Activated CD8-positive, alpha-beta memory T cell treated with anti-CD3 and anti-CD28 coated beads, Interleukin-2, amount 50 U/mL, for 1 hour (primary cell): ENCODE measurements around the gene MICALL2.

Experiments used
- DNase-seq: peaks from one replicate; pipeline ENCODE4 v3.0.0-alpha.2; 2020; ENCODE audit errors: extremely low read depth

MICALL2 gene

DNA sequence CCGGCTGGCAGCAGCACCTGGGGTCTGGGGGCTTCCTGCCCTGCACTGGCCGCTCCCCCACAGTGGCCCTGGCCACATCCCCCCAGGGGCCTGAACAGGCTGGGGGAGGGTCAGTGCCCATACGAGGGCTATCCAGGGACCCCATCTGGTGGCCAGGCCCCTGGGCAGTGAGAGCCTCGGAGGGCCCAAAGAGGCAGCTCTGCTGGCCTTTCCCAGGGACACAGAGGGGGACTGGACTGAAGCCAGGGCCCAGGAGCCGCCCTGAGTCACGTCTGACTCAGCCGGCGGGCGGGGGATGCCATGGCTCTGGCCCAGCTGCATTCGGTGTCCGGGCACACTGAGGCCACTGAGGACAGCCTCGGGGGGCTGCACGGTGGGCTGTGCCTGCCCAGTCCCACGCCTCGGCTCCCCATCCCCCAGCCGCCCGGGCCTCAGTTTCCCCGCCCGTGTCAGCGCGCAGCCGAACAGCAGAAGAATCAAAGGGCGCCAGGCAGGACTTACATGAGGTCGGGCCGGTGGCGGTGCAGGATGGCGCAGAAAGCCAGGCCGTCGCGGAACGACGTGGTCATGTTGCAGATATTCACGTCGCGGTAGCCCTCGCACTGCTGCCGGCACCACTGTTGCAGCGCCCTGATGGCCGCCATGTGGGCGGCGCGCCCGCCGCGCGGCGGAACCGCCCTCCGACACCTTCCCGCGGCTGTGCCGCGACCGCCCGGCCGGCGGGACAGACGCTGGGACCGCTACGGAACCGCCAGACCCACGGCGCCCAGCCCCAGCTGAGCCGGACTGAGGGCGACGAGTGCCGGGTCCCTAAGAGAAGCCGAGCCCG lies at the start of gene MICALL2:
TSS of gene MICALL2 (minus strand) at position 788 of the 829 bp plus-strand sequence. CDS start at position 644, 144 bp downstream.
- no peak for DNase-seq

DNA sequence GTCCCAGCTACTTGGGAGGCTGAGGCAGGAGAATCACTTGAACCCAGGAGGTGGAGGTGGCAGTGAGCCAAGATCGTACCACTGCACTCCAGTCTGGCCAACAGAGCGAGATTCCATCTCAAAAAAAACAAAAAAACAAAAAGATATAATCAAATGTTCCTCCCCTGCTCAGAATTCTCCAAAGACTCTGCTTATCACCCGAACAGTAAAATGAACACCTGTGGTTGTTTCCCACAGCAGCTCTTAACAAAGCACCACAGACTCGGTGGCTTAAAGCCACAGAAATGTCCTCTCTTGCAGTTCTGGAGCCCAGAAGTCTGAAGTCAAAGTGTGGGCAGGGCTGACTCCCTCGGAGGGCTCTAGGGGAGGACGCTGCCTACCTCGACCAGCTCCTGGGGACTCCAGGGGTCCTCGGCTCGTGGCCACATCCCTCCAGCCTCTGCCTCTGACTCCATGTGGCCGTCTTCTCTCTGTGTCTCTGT lies 49.0 kb upstream of the MICALL2 start:
- no peak for DNase-seq

DNA sequence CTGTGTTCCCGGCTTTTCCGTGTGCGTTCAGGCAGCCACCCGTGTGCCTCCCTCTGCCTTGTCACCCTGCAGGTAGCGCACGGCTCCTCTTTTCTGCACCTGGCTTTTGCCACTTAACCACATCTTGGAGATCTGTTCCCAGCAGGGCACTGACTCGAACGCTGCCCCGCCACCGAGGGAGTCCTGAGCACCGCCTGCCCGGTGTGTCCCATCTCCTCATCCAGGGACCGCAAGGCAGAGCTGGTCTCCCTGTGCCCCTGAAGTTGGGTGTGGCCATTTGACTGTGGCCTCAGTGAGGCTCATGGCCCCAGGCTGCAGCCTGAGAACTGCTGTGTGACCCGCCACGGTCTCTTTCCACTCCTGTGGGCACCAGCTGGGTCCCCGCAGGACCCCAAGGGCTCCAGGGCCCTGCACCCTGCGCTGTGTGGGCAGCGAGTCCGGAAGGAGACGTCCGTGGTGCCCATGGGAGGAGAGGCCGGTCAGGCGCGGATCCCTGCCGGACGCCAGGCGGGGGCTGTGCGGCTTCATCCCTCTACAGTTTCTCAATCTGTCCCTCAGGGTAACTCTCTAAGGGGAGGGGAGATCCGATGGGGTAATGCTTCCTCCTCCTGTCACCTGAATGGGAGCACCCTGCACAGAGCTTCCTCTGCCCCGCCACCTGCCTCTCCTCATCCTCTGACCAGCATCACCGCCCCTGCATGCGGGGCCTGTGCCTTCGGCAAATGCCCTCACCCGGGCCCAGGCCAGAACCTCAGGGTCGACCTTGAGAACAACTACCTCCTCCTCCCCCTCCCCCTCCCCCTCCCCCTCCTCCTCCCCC lies 46.7 kb upstream of the MICALL2 start:
- no peak for DNase-seq

DNA sequence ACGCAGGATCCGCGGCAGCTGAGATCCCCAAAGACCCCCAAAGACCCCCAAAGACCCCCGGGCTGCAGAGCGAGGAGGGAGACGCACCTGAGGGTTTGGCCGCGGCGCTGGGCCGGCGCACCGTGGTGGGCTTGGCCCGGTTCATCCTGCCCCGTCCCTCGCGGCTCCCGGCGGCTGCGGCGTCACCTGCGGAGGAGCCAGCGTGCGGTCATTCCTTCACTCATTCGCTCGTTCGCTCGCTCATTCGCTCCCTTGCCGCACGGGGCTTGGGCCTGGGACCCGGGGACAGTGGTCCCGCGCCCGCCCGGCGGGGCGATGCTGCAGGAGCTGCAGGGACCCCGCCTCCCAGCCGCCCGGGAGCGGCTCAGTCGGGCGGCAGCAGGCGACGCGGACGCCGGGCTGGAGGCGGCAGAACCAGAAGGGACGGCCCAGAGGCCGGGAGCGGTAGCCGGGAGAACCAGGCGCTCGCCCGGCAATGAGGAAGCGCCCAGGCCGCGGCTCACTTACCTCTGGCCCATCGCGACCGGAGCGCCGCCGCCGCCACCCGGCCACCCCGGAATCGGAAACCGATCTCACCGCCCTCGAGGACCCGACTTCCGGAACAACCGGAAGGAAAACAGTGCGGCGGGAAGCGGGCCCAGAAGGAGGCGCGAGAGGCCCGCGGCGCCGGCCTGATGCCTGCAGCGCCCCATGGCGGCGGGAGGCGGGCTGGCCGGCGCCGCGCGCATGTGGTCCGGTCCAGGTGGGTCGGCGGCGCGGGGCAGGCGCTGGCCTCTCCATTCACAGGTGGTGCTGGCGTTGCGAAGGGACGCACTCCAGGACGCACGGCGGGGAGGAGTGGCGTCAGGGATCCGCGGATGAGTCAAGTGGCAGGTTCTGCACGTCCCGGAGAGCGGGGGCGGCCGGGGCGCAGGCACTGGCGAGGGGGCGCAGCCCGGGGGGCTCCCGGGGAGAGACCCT lies 44.8 kb upstream of the MICALL2 start, which contains the start of gene INTS1:
TSS of gene INTS1 (minus strand) at position 574 of the 960 bp plus-strand sequence. CDS start at position 145, 429 bp downstream.
- peak; percentile 71 for DNase-seq

DNA sequence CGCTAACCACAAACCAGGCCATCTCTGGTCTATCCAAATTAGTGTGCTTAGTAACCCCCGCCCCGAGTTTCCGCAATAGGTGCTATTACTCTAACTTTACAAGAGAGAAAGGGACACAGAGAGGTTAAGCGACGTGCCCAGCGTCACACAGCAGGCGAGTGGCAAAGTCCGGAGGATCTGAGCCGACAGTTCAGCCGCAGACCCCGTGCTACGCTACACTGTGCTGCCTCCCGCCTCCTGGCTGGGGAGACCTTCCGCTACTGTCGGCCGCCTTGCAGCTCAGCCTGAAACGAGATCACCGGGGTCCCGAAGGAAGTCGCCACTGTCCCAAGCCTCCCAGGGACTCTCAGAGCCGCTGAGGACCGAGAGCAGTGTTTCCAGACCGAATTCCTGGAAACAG lies 44.1 kb upstream of the MICALL2 start:
- DNase-seq: no peak

DNA sequence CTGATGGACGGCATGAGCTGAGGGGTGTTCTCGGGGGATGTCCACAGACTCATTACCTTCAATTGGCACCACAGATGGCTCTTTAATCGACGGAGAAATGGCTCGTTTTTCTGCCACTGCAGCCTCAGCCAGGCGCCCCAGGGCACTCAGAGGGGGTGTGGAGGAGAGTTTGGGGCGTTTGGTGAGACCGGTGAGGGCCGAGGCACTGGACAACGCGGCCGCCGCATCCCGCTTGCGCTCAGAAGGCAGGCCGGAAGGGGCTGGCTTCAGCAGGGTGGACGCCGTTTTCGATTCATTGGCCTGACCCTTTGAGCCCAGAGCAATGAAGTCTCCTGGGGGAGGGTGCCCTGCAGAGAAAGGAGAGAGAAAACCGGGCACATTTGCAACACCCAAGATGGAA lies 43.6 kb upstream of the MICALL2 start:
- no peak for DNase-seq

DNA sequence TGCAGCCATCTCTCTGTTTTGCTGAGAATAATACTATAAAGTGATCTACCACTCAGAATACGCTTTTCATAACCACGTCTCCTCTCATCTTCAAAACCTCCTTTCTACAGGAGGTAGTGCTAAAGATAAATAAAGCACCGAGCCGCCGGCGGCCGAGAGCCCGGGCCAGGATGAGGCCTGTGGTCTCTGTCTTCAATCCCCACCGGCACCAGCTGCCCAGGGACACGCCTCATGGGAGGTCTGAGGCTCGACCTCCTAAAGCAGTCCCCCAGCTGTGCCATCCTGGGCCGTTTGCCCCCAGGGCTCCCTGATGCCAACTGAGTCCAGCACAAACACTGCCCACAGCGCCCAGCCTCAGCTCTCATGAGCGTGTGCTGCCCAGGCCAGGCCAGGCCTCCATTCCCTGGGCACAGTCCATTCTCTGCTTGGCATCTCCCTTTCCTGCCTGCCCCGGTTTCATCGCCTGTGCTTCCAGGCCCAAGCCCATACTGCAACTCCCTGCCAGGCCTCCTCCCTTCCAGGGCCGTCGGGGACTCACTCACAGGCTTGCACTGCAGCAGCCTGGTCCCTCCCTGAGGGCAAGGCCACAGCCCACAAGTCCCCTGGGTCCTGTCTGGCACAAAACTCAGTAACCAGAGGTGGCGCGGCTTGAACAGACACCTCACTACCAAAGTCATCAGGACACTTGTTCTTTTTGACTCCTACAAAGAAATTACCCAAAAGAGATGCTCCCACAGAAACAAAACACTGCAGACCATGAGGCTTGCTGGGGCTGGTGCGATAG lies 42.4 kb upstream of the MICALL2 start:
- DNase-seq: no peak

DNA sequence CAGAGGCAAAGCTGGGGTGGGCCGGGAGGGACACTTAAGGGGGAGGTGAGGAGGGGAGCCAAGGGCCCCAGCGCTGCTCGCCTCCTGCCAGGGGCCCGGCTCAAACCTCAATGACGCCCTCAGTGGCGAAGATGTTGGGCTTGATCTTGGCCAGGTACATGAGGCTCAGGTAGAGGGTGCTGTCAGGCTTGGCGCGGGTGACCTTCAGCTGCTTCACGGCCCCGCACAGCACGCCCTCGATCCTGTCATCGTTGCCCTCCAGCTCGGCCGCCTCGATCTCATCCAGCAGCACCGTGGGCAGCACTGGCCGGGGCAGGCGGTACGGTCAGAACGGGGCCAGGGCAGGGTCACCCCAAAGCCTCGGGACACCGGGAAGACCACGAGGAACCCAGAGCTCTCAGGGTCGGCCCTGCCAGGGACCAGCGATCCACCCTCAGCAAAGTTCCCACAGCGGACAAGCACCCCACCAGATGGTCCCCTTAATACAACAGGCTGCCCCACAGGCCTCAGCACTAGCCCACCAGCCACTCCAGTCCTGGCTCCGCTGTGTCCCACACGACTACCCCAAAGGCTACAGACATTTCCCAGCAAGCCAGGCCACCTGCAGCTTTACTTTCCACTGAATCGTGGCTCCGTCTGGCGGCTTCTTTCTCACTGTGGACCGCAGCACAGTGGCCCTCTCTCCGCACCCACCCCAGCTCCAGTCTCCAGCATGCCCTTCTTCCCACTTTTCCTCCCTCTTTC lies 41.0 kb upstream of the MICALL2 start:
- no peak for DNase-seq

DNA sequence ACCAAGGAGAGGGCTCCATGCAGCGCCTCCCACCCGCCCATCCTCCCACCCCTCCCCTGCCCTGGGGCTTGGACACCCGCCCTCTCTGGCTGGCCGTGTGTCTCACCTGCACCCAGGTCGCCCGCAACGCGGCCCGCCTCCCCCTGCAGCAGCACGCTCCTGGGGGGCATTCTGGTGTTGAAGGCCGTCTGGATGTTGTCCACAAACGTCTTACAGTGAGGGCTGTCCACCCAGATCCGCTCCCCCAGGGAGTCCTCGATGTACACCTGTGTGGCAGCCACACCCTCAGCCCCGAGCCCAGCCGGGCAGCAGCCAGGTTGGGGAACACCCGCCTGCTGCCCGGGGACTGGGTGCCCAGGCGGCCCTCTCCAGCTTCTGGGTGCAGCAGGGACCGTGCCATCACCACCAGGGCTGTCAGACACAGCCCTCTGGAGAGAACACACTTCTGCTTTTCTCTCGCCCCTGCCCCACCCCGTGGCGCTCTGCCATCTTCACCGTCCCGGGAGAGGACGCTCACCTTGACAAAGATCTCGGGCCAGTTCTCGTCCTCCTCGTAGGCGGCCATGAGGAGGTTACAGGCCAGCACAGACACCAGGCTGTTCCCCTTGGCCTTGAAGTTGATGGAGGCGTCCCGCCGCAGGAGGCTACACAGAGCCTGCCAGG lies 40.2 kb upstream of the MICALL2 start:
- no peak for DNase-seq

DNA sequence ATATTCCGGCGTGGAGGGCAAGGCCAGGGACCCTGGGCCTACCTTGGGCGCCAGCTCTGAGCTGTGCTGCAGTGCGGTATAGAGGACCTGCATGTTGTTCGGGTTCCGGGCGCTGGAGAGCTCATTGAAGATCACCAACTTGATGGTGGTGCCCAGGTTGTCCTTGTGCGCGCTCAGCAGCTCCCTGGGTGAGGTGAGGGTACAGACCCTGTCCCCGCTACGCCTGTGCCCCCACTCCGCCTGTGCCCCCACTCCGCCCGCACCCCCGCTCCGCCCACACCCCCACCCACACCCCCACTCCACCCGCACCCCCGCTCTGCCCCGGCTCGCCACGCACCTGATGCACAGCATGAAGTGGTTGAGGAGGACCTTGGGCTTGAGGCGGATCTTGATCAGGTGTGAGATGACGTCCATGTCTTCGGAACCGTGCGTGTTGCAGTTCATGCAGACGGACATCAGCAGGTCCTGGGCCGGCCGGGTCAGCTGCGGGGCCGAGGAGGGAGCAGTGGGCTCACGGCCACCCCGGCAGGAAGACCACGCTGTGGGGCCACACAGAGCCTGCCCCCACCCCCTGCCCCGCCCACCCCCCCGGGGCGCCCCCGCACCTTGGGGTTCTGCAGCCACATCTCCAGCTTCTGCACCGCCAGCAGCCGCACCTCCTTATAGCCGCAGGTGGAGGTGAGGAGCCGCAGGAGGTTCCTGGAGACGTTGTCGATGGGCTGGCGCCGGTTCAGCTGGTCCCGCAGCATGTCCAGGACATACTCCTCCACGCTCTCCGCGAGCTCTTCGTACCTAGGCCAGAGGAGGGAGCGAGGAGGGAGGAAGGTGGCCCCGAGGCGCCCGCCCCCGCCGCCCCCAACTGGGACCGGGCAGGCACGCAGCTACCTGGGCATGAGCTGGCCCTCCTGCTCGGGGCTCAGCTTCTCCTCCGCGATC lies 39.4 kb upstream of the MICALL2 start:
- no peak for DNase-seq

DNA sequence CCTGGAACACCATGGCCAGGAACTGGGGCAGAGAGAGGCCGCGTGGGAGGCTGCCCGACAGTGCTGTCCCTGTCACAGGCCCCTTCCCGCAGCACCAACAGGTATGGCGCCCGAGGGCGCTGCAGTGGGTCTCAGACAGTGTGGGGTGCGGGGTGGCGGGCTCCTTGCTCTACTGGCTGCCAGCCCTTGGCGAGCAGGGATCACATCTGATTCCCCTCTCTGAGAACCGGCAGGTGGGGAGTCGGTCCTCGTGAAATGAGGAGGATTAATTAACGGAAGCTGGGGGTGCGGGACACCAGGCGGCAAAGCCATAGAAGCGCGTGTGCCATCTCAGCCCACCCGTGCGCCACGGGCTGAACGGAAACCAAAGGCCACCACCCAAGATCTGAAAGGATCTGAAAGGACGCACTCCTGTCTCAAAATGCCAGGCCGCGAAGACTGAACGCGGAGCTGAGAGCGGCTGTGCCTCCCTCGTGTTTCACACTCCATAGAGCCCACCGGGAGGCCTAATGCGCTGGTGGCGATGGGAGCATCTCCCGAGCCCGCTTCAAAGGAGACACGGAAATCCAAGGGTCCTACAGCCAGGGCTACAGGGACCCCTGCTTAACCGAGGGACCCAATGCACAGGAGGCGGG lies 38.1 kb upstream of the MICALL2 start:
- no peak for DNase-seq

DNA sequence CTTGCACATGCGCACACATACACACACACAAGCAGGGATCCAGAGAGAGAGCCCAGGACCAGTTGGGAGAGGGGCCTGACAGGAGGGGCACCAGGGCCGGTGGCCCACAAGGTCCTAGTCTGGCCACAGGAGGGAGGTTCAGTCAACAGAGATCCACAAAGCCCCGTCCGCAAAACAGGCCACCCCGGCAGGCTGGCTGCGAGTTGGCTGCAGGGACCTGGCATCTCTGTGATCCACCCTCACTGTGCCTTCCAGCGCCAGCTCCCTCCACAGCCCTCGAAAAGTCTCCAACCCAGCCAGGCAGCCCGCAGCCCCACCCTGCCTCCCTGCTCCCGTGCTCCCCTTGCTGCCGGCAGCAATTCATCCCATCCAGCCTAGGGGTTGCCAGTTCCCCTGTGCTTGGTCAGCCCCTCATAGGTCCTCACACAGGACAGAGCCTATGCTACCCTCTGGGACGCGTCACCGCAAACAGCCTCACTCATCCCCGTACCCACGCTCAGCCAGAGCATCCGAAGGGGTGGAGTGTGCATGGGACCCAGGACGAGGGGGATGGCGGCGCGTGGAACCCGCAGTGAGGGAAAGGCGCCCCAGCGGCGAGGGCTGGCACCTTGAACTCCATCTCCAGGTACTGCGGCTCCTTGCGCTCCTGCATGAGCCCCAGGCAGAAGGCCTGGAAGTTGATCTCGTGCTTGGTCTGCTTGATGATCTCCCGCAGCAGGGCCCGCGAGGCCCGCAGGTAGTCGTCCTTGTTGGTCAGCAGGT lies 37.4 kb upstream of the MICALL2 start:
- DNase-seq: no peak

DNA sequence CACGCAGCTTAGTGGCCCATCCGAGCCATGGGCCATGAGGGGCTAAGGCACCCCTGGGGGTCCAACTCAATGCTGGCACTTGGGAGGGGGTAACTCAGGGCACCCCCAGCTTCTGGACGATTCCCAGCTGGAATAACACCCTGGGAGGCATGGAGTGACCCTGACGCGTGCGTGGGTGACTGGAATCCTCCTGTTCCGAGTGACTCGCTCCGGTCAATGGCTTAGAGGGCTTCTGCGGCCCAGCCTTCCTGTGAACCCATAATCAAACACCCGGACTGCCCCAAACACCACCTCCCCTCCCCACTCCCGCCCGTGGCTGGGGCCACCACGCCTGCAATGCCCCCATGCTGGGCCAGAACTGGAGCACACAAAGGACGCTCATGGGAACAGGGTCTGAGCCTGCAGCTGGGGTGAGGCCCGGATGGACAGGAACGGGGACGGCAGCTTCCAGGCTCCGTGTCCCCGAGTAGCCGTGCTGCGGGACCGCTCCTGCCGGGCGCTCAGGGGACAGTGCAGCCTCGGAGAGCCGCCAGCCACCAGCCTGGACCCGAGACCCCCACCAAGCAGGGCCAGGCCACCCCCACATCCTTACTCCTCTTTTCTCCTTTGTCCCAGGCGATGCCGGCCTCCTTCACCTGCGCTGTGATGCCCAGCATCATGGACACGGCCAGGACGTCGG lies 36.4 kb upstream of the MICALL2 start:
- DNase-seq: no peak

DNA sequence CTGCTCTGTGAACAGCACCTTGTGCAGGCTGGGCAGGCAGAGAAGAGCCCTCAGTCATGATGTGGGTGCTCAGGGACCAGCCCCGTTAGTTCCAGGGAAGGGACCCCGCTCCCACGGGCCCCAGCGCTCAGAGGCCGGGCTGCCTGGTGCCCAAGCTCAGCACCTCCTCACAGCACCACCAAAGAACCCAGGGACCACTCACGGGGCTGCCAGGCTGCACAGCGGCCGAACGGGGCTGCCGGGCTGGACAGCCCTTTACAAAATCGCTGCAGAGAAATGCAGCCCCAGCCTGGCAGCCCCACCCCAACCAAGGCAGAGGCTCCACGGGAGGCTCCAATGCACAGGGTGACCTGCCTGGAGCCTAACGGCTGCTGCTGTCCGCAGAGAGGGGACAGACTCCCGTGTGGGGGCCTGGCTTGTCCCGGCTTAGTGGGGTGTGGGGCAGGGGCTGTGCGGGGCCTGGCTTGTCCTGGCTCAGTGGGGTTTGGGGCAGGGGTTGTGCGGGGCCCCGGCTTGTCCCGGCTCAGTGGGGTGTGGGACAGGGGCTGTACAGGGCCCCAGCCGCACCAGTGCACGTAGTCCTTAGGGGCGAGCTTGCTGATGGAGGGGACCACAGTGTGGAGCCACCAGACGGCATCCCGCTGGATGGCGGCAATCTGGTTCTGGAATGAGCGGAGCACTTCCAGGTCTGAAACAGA lies 35.7 kb upstream of the MICALL2 start:
- no peak for DNase-seq

DNA sequence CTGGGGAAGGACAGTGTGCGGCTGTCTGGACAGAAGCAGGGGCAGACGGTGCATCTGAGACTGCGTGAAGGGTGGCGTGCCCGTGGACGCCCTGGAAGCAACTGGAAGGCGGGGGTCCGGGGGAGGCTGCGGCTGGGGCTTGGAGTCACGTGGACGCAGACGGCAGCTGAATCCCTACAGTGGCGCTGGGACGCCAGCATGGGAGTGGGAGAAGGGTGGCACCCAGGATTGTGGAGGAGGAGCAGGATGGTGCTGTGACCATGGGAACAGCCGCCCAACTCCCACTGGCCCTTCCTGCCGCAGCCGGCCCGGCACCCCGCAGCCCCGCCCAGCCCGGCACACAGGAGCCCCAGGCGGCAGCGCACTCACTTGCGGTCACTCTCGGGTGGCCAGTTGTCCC lies 35.2 kb upstream of the MICALL2 start:
- no peak for DNase-seq

DNA sequence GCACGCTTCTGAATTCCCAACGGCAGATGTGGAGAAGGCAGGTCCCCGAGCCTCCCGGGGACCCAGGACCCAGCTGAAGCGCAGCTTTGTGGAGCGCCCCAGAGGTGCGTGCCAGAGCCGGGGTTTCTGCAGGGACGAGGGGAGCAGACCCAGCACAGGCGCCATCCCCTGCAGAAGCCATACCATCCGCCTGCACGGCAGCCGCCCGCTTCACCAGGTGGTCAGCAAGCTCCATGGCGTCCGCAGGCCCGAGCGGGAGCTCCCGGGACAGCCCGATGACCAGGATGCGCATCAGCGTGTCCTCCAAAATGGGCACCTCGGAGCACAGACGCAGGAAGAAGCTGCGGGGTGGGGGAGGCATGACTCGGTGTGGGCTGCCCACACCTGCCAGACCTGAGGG lies 34.3 kb upstream of the MICALL2 start:
- DNase-seq: no peak
